Ascending aorta (tissue), 2 donors: ENCODE data around the gene C1QTNF1. TPM values are rescaled to one million over a fixed set of nuclear protein-coding genes. Genes with fewer than 3 reads are reported as not detected.
A peak's percentile ranks its signal among the peaks of the same experiment; 100 is the strongest.

Experiments
- DNase-seq, 2 donors: peaks; one replicate each; pipeline ENCODE4 v3.0.0-alpha.2; 2019; ENCODE audit warnings: low spot score in 2 of 2
- H3K27ac ChIP-seq, 2 donors: fragments of 200-600 bp; sonication (generic); one replicate each; pipeline ENCODE4 v1.5.1; 2016 to 2017; ENCODE audit warnings: mild to moderate bottlenecking in 1 of 2
- H3K27me3 ChIP-seq: fragments of 200-600 bp; sonication (generic); one replicate; pipeline ENCODE4 v1.5.1; 2017
- H3K36me3 ChIP-seq, 2 donors: fragments of 200-600 bp; sonication (generic); one replicate each; pipeline ENCODE4 v1.5.1; 2016
- H3K4me1 ChIP-seq, 2 donors: fragments of 200-600 bp; sonication (generic); one replicate each; pipeline ENCODE4 v1.5.1; 2016 to 2017; ENCODE audit warnings: mild to moderate bottlenecking in 1 of 2
- H3K4me3 ChIP-seq, 2 donors: fragments of 200-600 bp; sonication (generic); one replicate each; pipeline ENCODE4 v1.5.1; 2016 to 2017; ENCODE audit warnings: mild to moderate bottlenecking in 1 of 2
- H3K9me3 ChIP-seq, 2 donors: fragments of 200-600 bp; sonication (generic); one replicate each; pipeline ENCODE4 v1.5.1; 2016
- intact Hi-C: fragments of 100-400 bp; cut with DNase I; formaldehyde crosslinking; loops from one replicate; pipeline ENCODE4 v1.15.1; 2023
- total RNA-seq: library from RNA; depleted of rRNA; stranded (reverse); fragments of >200 nt; gene quantifications from one replicate; pipeline ENCODE4 v1.1.0, GENCODE V29; 2016
- TF ChIP-seq, protein P1 (sequence below), 3 experiments: fragments of 200-600 bp in 2 of 3; fragments of 450-650 bp in 1 of 3; sonication (generic) in 2 of 3; IDR thresholded peaks; one replicate each; pipeline ENCODE4 v1.5.1; 2016 to 2019; ENCODE audit warnings: antibody characterized with exemption in 3 of 3, mild to moderate bottlenecking in 1 of 3, moderate library complexity in 1 of 3

Gene C1QTNF1
- total RNA-seq, 1 donor from 2014 or later = 435 TPM

DNA sequence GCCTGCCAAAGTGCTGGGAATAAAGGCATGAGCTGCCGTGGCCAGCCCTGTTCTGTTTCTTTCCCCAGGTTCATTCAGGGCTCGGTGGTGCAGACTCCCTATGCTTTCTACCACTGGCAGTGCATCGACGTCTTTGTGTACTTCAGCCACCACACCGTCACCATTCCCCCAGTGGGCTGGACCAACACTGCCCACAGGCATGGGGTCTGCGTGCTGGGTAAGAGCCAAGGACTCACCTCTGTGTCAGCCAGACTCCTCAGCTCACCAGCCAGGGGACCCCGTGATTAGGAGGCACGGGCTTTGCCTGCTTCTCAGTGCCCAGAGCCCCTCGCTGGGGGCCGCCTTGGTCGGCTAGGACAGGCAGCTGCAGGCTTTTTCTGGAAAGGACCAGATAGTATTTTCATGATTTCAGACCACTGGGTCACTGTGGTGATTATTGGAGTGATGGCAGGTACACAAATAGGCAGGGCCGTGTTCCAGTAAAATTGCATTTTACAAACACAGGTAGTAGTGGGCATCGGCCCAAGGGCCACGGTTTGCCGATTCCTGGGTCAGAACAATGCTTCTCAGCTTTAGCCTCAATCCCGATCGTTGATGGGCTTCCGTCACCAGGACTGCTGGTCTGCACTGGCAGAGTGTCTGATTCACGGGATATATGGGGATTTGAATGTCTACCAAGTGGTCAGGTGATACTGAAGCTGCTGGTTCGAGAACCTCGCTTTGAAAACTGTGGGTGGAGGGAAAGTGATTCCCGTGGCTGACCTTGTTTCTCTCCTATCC lies 55.6 kb downstream of the C1QTNF1 start:
- DNase-seq = no peak
- peaks cover 36 to 50% of the 10 kb centered on the region in 2 donors for H3K36me3 ChIP-seq
- H3K27me3 ChIP-seq = no peaks in the 10 kb centered on the region
- no peak overlapping the region for H3K27ac ChIP-seq
- H3K4me1 ChIP-seq = peaks cover 3 to 8% of the 10 kb centered on the region in 2 donors
- no peak overlapping the region for H3K4me3 ChIP-seq
- no peaks in the 10 kb centered on the region for H3K9me3 ChIP-seq
- TF ChIP-seq, protein P1, sequence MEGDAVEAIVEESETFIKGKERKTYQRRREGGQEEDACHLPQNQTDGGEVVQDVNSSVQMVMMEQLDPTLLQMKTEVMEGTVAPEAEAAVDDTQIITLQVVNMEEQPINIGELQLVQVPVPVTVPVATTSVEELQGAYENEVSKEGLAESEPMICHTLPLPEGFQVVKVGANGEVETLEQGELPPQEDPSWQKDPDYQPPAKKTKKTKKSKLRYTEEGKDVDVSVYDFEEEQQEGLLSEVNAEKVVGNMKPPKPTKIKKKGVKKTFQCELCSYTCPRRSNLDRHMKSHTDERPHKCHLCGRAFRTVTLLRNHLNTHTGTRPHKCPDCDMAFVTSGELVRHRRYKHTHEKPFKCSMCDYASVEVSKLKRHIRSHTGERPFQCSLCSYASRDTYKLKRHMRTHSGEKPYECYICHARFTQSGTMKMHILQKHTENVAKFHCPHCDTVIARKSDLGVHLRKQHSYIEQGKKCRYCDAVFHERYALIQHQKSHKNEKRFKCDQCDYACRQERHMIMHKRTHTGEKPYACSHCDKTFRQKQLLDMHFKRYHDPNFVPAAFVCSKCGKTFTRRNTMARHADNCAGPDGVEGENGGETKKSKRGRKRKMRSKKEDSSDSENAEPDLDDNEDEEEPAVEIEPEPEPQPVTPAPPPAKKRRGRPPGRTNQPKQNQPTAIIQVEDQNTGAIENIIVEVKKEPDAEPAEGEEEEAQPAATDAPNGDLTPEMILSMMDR (IDR thresholded peaks at IDR 0.05) = no peak
- intact Hi-C loops = loop anchor here (10.0 kb wide), 1 partner anchor 295 kb away; the partner anchor contains the start of gene CYTH1

DNA sequence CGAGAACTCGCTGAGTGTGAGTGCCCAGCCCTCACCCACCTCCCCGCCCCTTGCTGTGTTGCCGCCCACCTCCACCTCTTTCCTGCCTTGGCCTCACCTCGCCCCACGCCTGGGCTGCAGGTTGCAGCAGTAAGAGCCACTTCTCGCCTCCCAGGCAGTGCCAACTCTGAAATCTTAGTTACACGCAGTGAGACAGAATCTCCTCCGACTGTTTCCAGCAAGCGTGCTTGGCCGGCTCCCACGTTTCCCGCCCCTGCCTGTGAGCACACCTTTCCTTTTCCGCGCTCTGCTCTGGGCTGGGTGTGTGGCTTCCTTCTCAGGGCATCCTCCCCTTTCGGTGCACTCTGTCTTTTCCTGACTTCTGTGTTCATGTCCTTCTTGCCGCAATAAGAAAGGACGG lies 56.4 kb downstream of the C1QTNF1 start:
- no peaks in the 10 kb centered on the region for H3K27me3 ChIP-seq
- H3K27ac ChIP-seq = no peak overlapping the region
- TF ChIP-seq, protein P1 (IDR thresholded peaks at IDR 0.05) = no peak
- no peak for DNase-seq
- no peaks in the 10 kb centered on the region for H3K9me3 ChIP-seq
- intact Hi-C loops = no loop called here
- peaks cover 43 to 57% of the 10 kb centered on the region in 2 donors for H3K36me3 ChIP-seq
- no peak overlapping the region for H3K4me3 ChIP-seq
- H3K4me1 ChIP-seq = peaks cover 3 to 8% of the 10 kb centered on the region in 2 donors

DNA sequence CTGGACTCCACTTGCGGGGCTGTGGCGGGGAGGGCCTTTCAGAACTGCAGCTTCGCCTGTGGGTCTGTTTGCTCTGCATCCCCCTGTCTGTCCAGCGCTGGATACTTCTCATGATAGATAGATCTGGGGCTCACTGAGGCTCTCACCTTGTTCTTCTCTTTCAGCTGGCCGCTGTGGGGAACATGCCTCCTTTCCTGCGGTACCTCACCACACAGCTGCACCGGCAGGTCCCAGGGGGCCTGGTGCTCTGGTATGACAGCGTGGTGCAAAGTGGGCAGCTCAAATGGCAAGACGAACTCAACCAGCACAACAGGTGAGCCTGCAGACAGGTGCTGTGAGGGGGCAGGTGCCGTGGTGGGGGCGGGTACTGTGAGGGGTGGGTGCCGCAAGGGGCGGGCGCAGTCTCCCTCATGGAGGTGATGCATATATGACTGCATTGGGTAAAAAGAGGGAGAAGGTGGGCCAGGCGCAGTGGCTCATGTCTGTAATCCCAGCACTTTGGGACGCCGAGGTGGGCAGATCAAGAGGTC lies 56.9 kb downstream of the C1QTNF1 start:
- H3K36me3 ChIP-seq = peaks cover 48 to 62% of the 10 kb centered on the region in 2 donors
- peaks cover 3 to 4% of the 10 kb centered on the region in 2 donors for H3K4me1 ChIP-seq
- H3K4me3 ChIP-seq = no peak overlapping the region
- H3K27ac ChIP-seq = no peak overlapping the region
- no peak for DNase-seq
- no peaks in the 10 kb centered on the region for H3K27me3 ChIP-seq
- TF ChIP-seq, protein P1 (IDR thresholded peaks at IDR 0.05) = no peak
- H3K9me3 ChIP-seq = no peaks in the 10 kb centered on the region
- intact Hi-C loops = no loop called here

DNA sequence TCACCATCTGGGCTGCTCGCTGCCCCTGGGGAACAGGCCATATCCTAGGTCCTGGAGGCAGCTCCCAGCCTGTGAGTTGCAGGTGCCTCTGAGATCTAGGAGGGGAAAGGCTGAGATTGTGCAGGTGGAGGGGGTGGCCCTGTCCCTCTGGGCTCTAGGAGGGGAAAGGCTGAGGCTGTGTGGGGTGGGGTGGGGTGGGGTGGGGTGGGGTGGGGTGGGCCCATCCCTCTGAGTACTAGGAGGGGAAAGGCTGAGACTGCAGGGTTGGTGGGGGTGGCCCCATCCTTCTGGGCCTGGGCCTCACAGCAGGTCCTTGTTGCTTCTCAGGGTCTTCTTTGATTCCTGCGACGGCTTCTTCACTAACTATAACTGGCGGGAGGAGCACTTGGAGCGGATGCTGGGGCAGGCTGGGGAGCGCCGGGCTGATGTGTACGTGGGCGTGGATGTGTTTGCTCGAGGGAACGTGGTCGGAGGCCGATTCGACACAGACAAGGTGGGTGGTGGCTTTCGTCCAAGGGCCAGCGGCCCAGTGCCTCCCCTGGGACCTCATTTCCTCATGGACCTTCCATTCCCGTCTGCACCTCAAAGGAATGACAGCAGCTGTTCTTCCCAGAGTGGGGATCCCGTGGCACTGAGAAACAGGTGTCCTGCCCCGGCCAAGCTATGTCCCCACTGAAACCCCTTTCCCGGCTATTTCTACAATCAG lies 57.8 kb downstream of the C1QTNF1 start:
- TF ChIP-seq, protein P1 (IDR thresholded peaks at IDR 0.05) = no peak
- Histone ChIP-seq H3K27ac (no peak overlapping the region), H3K27me3 (no peaks in the 10 kb centered on the region), H3K4me3 (no peak overlapping the region), H3K9me3 (no peaks in the 10 kb centered on the region), H3K4me1 (no peaks in the 10 kb centered on the region), H3K36me3 (peaks cover 48 to 70% of the 10 kb centered on the region in 2 donors)
- intact Hi-C loops = loop anchor here (1.0 to 2.0 kb wide), 2 partner anchors 35 to 63 kb away; no protein-coding TSS in a partner anchor
- no peak for DNase-seq

DNA sequence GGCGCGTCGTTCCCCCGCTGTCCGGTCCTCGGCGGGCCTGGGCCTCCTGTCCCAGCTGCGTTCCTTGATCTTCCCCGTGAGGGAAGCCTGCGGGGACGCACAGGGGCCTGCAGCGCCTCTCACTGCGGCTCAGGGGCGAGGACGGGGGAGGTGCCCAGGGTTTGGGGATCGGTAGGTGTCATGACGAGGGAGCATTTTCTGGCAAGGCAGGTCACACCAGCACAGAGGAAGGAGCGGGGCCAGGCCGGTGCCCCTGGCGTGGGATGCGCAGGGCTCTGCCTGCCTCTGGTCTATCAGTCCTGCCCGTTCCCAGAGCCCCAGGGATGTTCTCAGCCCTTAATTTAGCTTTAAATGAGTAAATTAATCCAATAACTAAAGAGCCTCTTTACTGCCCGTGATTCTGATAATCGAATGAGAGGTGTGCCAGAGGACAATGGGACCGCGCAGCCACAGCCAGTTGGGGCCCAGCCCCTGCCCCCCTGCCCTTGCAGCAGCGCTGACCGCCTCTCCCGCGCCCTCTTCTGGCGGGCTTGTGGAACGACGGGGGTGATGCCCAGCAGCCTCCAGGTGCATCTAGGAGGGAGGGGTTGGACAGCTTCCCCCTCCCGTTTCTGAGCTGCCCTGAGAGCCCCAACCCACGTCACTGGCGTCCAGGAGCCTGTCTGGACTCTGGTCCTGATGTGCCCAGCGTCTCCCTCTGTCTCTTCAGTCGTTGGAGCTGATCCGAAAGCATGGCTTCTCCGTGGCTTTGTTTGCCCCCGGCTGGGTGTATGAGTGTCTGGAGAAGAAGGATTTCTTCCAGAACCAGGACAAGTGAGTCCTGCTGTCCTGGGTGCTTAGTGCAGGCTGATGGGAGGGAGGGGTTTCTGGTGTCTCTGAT lies 58.6 kb downstream of the C1QTNF1 start:
- Histone ChIP-seq H3K27me3 (no peaks in the 10 kb centered on the region), H3K4me3 (no peak overlapping the region), H3K36me3 (peaks cover 51 to 76% of the 10 kb centered on the region in 2 donors), H3K27ac (no peak overlapping the region), H3K9me3 (no peaks in the 10 kb centered on the region), H3K4me1 (no peaks in the 10 kb centered on the region)
- no peak for DNase-seq
- intact Hi-C loops = loop anchor here (1.0 to 2.0 kb wide), 2 partner anchors 36 to 64 kb away; no protein-coding TSS in a partner anchor
- TF ChIP-seq, protein P1 (IDR thresholded peaks at IDR 0.05) = peak; percentile 73 to 89 (median 83)
